Subcutaneous abdominal adipose tissue (tissue), 5 donors: ENCODE data around the gene GSTT2B.
"Not testable (repeated sequence)": the region's sequence is repeated elsewhere in the genome, so short reads cannot be mapped to it uniquely, and the experiment has no call there.

Experiments used
- H3K27ac ChIP-seq: one replicate; pipeline ENCODE4 v1.7.0; 2013; ENCODE audit warnings: low read depth, mild to moderate bottlenecking, inconsistent platforms, low read length, moderate library complexity
- H3K27me3 ChIP-seq, 5 donors: one replicate each; pipeline ENCODE4 v1.7.0; 2013; ENCODE audit warnings: low read length in 5 of 5, inconsistent platforms in 1 of 5; ENCODE audit not compliant: control insufficient read depth in 5 of 5, insufficient read depth in 4 of 5
- H3K36me3 ChIP-seq, 5 donors: one replicate each; pipeline ENCODE4 v1.7.0; 2013; ENCODE audit warnings: low read length in 5 of 5; ENCODE audit not compliant: control insufficient read depth in 5 of 5, insufficient read depth in 5 of 5
- H3K4me1 ChIP-seq, 5 donors: one replicate each; pipeline ENCODE4 v1.7.0; 2013; ENCODE audit warnings: low read length in 5 of 5, mild to moderate bottlenecking in 3 of 5, moderate library complexity in 1 of 5; ENCODE audit not compliant: control insufficient read depth in 5 of 5, insufficient read depth in 5 of 5
- H3K4me3 ChIP-seq, 5 donors: one replicate each; pipeline ENCODE4 v1.7.0; 2013; ENCODE audit warnings: low read length in 5 of 5, low read depth in 1 of 5
- H3K9ac ChIP-seq, 5 donors: one replicate each; pipeline ENCODE4 v1.7.0; 2013; ENCODE audit warnings: low read length in 5 of 5, mild to moderate bottlenecking in 4 of 5, moderate library complexity in 3 of 5
- H3K9me3 ChIP-seq, 5 donors: one replicate each; pipeline ENCODE4 v1.7.0; 2013; ENCODE audit warnings: low read length in 5 of 5; ENCODE audit not compliant: control insufficient read depth in 5 of 5
- donor health status: healthy.
- donor health status: healthy.
- donor health status: healthy.
- donor health status: healthy.
- donor health status: healthy.

GSTT2B gene

GRCh38 chr22:23915290-23915689 lies 45.7 kb downstream of the GSTT2B start:
- Histone ChIP-seq H3K4me3 (no peak overlapping the region), H3K9ac (no peak overlapping the region), H3K27me3 (no peaks in the 10 kb centered on the region), H3K4me1 (peaks cover 2 to 13% (median 9%) of the 10 kb centered on the region in 5 donors), H3K27ac (no peak overlapping the region), H3K36me3 (peaks cover 0 to 4% (median 0%) of the 10 kb centered on the region in 5 donors), H3K9me3 (no peaks in the 10 kb centered on the region)

DNA sequence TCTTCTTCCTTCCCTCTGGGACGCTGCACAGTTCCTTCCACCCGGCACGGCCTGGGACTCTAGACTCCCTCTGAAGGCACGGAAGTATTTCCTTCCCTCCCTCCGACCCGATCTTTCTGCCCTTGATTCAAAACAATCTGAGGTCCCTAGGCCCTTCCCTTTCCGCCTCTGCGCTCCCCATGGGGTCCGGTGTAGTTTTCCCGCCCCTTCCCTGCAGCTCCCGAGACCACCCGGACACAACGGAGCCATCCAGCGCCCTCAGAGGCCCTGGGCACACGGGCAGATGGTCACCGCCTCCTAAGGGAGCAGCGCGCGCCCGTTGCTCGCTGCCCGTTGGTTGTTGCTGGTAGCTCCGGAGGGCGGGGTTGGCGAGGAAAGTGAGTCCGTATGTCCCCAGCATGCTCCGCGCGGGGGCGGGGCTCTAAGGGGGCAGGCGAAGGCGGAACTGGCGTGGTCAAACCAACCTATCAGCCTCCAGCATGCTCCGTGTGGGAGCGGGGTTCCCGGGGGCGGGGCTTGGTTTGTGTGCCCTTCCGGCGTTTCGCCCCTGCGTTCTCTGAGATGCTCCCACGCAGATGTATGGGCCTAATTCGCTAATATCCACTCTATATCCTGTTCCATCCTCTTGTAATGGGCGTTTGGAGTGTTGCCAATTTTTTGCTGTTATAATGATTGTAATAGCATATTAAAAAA lies 47.2 kb downstream of the GSTT2B start:
- peak overlapping the region; percentile 81 to 91 (median 83) for H3K4me3 ChIP-seq
- no peaks in the 10 kb centered on the region for H3K9me3 ChIP-seq
- peaks cover 2 to 22% (median 13%) of the 10 kb centered on the region in 5 donors for H3K4me1 ChIP-seq
- H3K36me3 ChIP-seq, result no peaks in the 10 kb centered on the region
- H3K27ac ChIP-seq, result peak overlapping the region; percentile 78
- no peaks in the 10 kb centered on the region for H3K27me3 ChIP-seq
- peak overlapping the region; percentile 52 to 87 (median 85) for H3K9ac ChIP-seq

DNA sequence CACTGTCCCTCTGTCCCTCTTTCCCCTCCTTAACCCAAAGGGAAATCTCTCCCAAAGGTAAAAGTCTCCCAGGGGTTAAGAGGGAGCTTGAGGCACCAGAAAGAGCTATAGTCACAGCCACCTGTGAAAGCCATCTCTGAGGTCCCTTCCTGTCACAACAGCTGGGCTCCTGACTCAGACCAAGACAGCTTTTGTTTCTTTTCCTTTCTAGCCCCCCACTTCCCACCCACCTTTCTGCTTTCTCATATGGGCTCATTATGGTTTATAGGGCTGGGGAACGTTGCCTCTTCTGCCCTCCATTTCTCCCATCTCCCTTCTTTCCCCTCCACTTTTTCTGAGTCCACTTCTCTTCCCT lies 47.7 kb downstream of the GSTT2B start:
- Histone ChIP-seq H3K27ac (peak overlapping the region; percentile 78), H3K27me3 (no peaks in the 10 kb centered on the region), H3K4me1 (peaks cover 2 to 24% (median 14%) of the 10 kb centered on the region in 5 donors), H3K9ac (peak overlapping the region; percentile 52 to 87 (median 85)), H3K9me3 (no peaks in the 10 kb centered on the region), H3K36me3 (no peaks in the 10 kb centered on the region), H3K4me3 (peak overlapping the region; percentile 81 to 91 (median 83))

- no peaks in the 10 kb centered on the region for H3K36me3 ChIP-seq
- H3K27me3 ChIP-seq, result peaks cover 0 to 2% (median 0%) of the 10 kb centered on the region in 5 donors
- H3K27ac ChIP-seq, result no peak overlapping the region
- peaks cover 2 to 24% (median 14%) of the 10 kb centered on the region in 5 donors for H3K4me1 ChIP-seq
- no peak overlapping the region for H3K4me3 ChIP-seq
- no peak overlapping the region for H3K9ac ChIP-seq
- no peaks in the 10 kb centered on the region for H3K9me3 ChIP-seq
These were observed 48.6 kb downstream of the GSTT2B start for GRCh38 chr22:23912293-23912903.

DNA sequence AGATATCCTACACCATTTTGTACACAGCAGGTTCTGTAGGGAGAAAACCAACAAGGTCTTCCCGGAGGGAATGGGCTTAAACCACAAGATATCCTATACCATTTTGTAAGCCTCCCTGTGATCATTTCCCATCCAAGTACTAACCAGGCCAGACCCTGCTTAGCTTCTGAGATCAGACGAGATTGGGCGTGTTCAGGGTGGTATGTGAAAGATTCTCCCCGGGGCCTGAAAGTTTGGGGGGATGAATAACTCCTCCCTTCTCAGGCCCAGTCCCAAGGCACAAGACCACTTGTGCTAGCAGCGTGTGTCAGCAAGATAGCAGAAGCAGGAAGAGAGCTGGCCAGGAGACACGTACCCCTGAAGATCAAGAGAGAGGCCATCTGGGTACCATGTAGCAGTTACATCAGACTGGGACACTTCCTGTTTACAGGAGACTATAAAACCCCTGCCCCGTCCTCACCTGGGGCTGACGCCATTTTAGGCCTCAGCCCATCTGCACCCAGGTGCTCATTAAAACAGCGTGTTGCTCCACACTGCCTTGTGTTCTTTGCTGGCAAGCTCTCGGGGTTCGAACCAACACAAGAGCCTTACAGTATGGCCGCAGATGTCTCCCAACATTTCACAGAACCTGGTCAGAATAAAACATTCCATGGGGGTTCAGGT lies 49.5 kb downstream of the GSTT2B start:
- H3K27me3 ChIP-seq, result peaks cover 0 to 2% (median 0%) of the 10 kb centered on the region in 5 donors
- no peaks in the 10 kb centered on the region for H3K9me3 ChIP-seq
- no peaks in the 10 kb centered on the region for H3K36me3 ChIP-seq
- no peak overlapping the region for H3K9ac ChIP-seq
- H3K27ac ChIP-seq, result no peak overlapping the region
- peaks cover 2 to 24% (median 14%) of the 10 kb centered on the region in 5 donors for H3K4me1 ChIP-seq
- H3K4me3 ChIP-seq, result no peak overlapping the region

- Histone ChIP-seq H3K9ac (no peak overlapping the region), H3K27me3 (peaks cover 0 to 2% (median 0%) of the 10 kb centered on the region in 5 donors), H3K36me3 (no peaks in the 10 kb centered on the region), H3K9me3 (no peaks in the 10 kb centered on the region), H3K4me1 (peaks cover 2 to 24% (median 14%) of the 10 kb centered on the region in 5 donors), H3K27ac (no peak overlapping the region), H3K4me3 (no peak overlapping the region)
These were observed 50.4 kb downstream of the GSTT2B start for GRCh38 chr22:23910496-23911190.

- H3K27ac ChIP-seq, result no peak overlapping the region
- H3K9me3 ChIP-seq, result no peaks in the 10 kb centered on the region
- H3K27me3 ChIP-seq, result peaks cover 0 to 4% (median 0%) of the 10 kb centered on the region in 5 donors
- peak overlapping the region in 1 of 5 donors; percentile 31 for H3K4me3 ChIP-seq
- peaks cover 2 to 24% (median 14%) of the 10 kb centered on the region in 5 donors for H3K4me1 ChIP-seq
- H3K9ac ChIP-seq, result no peak overlapping the region
- no peaks in the 10 kb centered on the region for H3K36me3 ChIP-seq
These were observed 51.6 kb downstream of the GSTT2B start for GRCh38 chr22:23909296-23909898.

- H3K36me3 ChIP-seq, result no peaks in the 10 kb centered on the region
- H3K9me3 ChIP-seq, result no peaks in the 10 kb centered on the region
- H3K27me3 ChIP-seq, result peaks cover 0 to 4% (median 0%) of the 10 kb centered on the region in 5 donors
- no peak overlapping the region for H3K9ac ChIP-seq
- peaks cover 0 to 19% (median 13%) of the 10 kb centered on the region in 5 donors for H3K4me1 ChIP-seq
- no peak overlapping the region for H3K27ac ChIP-seq
- H3K4me3 ChIP-seq, result no peak overlapping the region
These were observed 52.3 kb downstream of the GSTT2B start for GRCh38 chr22:23908587-23909205.

DNA sequence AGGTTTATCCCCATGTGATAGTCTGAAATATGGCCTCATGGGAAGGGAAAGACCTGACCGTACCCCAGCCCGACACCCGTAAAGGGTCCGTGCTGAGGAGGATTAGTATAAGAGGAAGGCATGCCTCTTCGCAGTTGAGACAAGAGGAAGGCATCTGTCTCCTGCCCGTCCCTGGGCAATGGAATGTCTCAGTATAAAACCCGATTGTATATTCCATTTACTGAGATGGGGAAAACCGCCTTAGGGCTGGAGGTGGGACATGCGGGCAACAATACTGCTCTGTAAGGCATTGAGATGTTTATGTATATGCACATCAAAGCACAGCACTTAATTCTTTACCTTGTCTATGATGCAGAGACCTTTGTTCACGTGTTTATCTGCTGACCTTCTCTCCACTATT lies 53.6 kb downstream of the GSTT2B start:
- H3K4me3 ChIP-seq, H3K9ac ChIP-seq, H3K36me3 ChIP-seq, H3K9me3 ChIP-seq, H3K27me3 ChIP-seq, H3K27ac ChIP-seq: not testable (repeated sequence)
- H3K4me1 ChIP-seq, result peaks cover 0 to 11% (median 5%) of the 10 kb centered on the region in 5 donors
